Measurements from ENCODE around the gene TUBB. TPM values are rescaled to one million over a fixed set of nuclear protein-coding genes. Genes with fewer than 3 reads are reported as not detected.
A peak's percentile ranks its signal among the peaks of the same experiment; 100 is the strongest.

Gene TUBB
- total RNA-seq, 1 experiment from 2014 or later = 1,719 TPM

DNA sequence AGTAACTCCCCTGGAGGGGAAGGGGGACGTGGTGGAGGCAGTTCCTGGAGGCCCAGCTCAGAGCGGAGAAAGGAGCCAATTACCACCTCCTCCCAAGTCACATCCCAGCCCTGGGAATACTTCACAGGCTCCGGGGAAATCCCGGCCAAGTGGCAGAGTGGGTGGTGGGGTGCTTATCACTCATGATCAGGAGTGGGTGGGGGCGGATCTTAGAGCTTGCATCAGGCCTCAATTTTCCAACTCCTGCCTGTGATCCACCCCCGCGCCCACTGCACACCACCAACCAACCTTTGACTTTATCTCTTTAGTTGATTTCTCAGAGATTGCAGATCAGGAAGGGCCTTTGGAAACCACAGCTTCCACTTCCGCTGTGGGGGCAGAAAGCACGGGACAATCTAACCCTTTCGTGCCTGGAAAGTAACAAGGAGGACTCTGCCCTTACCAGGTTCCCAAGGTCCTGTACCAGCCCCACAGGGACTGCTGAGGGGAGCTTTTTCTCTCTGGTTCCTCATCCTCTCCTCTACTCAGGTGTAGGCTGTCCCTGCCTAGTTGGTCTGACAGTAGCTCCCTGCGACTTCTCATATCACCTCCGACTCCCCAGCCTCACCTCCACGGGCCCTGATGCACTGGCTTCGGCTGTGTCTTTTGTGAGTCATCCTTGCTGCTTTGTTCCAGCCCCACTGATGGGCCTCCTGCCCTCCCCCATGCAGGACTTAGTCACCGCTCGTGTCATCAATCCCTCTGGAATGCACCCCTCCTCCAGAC, 49.1 kb downstream of the TUBB start:
- Histone ChIP-seq H3K9ac (ENCODE audit: extremely low read depth, insufficient read length, low read length) (no peak overlapping the region), H4K5ac (ENCODE audit: insufficient read length, low read depth, low read length) (no peak overlapping the region), H3K14ac (ENCODE audit: insufficient read depth, low read length) (peak overlapping the region; percentile 72; the same call in 1 of the 2 replicates), H4K8ac (replicated peaks; ENCODE audit: insufficient read length, low read depth, low read length) (no peak overlapping the region), H2BK5ac (ENCODE audit: insufficient read length, low read length) (no peak overlapping the region), H3K18ac (ENCODE audit: insufficient read length, low read depth, low read length) (peak overlapping the region; percentile 28), H2AFZ (ENCODE audit: low read length) (no peak overlapping the region), H3K27me3 (ENCODE audit: insufficient read depth, low read length) (no peaks in the 10 kb centered on the region), H3T11ph (ENCODE audit: low read length) (no peak overlapping the region), H3K27ac (ENCODE audit: insufficient read length, low read depth, low read length) (peak overlapping the region; percentile 21), H3K4me2 (ENCODE audit: insufficient read depth, insufficient read length, low read length) (peak overlapping the region; percentile 5), H2BK20ac (ENCODE audit: low read depth, low read length, poor library complexity, severe bottlenecking) (no peak overlapping the region), H2BK15ac (ENCODE audit: low read depth, low read length) (no peak overlapping the region), H3K79me1 (ENCODE audit: insufficient read depth, low read depth, low read length, poor library complexity, severe bottlenecking) (no peaks in the 10 kb centered on the region), H3K56ac (ENCODE audit: insufficient read length, low read depth, low read length) (no peak overlapping the region), H4K91ac (ENCODE audit: insufficient read length, low read depth, low read length) (no peak overlapping the region), H3K4ac (ENCODE audit: low read depth, low read length) (peak overlapping the region; percentile 27), H2BK12ac (ENCODE audit: insufficient read length, low read depth, low read length) (peak overlapping the region; percentile 3), H2BK120ac (ENCODE audit: low read depth, low read length, poor library complexity, severe bottlenecking) (peak overlapping the region; percentile 89), H3K9me3 (ENCODE audit: control insufficient read depth, low read depth, low read length) (no peaks in the 10 kb centered on the region), H3K79me2 (ENCODE audit: insufficient read depth, low read length) (no peaks in the 10 kb centered on the region), H4K20me1 (ENCODE audit: control insufficient read depth, insufficient read depth, insufficient read length) (no peaks in the 10 kb centered on the region), H3K4me1 (ENCODE audit: insufficient read depth, low read length) (peaks cover 21% of the 10 kb centered on the region; the same call in 1 of the 2 replicates), H3K23ac (ENCODE audit: insufficient read length, low read depth, low read length) (no peak overlapping the region), H2AK5ac (ENCODE audit: insufficient read length, low read length) (no peak overlapping the region), H3K23me2 (ENCODE audit: insufficient read length, low read depth, low read length, poor library complexity, severe bottlenecking) (no peaks in the 10 kb centered on the region)
- Mint-ChIP-seq H3K36me3 (ENCODE audit: insufficient read depth in 1 of 3, low read depth in 3 of 3) (peaks cover 0 to 1% (median 0%) of the 10 kb centered on the region in 3 experiments; a peak in 1 of 7 replicates), H3K9me3 (no peaks in the 10 kb centered on the region), H3K4me3 (peak overlapping the region; percentile 47 to 60; a peak in 4 of 5 replicates), H3K27me3 (ENCODE audit: low read depth) (no peaks in the 10 kb centered on the region; the same call in 1 of the 2 replicates), H3K27ac (peak overlapping the region; percentile 86 to 99 (median 97)), H3K4me1 (peaks cover 53 to 61% of the 10 kb centered on the region in 2 experiments)
- TF ChIP-seq, protein P1, sequence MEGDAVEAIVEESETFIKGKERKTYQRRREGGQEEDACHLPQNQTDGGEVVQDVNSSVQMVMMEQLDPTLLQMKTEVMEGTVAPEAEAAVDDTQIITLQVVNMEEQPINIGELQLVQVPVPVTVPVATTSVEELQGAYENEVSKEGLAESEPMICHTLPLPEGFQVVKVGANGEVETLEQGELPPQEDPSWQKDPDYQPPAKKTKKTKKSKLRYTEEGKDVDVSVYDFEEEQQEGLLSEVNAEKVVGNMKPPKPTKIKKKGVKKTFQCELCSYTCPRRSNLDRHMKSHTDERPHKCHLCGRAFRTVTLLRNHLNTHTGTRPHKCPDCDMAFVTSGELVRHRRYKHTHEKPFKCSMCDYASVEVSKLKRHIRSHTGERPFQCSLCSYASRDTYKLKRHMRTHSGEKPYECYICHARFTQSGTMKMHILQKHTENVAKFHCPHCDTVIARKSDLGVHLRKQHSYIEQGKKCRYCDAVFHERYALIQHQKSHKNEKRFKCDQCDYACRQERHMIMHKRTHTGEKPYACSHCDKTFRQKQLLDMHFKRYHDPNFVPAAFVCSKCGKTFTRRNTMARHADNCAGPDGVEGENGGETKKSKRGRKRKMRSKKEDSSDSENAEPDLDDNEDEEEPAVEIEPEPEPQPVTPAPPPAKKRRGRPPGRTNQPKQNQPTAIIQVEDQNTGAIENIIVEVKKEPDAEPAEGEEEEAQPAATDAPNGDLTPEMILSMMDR (conservative IDR thresholded peaks at IDR 0.05) = no peak
- WGBS (ENCODE audit: extremely low coverage, insufficient read length, low lambda C conversion rate) = no CpG with 5 or more reads among the region's 16 CpGs
- peak; percentile 79 for DNase-seq
